Measurements from ENCODE around the gene PAX7.

DNA sequence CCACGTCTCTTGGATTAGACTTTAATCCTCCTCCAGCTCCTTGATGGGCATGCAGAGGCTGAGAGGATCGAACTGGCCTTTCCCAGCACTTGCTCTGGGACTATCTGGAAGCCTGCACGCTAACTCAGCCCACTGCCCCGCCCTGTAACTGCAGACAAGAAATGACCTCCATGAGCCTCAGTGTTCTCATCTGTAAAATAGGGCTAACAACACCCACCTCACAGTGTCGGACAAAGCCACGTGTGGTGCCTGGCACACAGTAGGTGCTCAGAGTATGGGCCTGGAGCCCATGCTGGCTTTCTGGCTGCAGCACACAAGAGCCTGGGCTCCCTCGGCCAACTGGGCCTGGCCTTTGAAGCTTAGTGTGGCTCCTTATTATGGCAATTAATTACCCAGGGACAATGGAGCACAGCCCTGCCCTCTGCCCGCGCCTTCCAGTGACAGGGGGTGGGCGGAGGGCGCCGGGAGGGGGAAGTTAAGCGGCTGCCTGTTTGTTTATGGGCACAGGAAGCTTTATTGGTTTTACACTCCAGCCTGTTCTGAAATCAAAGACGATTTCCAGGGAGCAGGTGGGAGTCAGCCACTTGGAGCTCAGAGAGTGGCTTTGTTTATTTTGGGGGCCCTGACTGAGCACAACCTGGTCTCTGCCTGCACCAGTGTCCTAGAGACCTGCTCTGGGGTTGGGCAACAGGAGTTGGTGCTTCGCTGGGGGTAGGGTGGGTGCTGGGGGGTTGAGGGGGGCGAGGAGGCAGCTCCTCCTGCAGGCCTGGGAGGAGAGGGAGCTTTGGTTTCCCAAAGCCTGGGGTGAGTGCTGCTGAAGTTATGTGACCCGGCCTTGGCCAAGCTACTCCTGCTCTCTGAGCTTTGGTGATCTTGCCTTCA lies 31.0 kb downstream of the PAX7 start:
- TF ChIP-seq, protein P1, sequence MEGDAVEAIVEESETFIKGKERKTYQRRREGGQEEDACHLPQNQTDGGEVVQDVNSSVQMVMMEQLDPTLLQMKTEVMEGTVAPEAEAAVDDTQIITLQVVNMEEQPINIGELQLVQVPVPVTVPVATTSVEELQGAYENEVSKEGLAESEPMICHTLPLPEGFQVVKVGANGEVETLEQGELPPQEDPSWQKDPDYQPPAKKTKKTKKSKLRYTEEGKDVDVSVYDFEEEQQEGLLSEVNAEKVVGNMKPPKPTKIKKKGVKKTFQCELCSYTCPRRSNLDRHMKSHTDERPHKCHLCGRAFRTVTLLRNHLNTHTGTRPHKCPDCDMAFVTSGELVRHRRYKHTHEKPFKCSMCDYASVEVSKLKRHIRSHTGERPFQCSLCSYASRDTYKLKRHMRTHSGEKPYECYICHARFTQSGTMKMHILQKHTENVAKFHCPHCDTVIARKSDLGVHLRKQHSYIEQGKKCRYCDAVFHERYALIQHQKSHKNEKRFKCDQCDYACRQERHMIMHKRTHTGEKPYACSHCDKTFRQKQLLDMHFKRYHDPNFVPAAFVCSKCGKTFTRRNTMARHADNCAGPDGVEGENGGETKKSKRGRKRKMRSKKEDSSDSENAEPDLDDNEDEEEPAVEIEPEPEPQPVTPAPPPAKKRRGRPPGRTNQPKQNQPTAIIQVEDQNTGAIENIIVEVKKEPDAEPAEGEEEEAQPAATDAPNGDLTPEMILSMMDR (IDR thresholded peaks at IDR 0.05; ENCODE audit: poor library complexity, severe bottlenecking): no peak
- no peak for TF ChIP-seq POLR2AphosphoS5 (IDR thresholded peaks at IDR 0.05)
- no peak for TF ChIP-seq MXI1 (conservative IDR thresholded peaks at IDR 0.05; ENCODE audit: poor library complexity, severe bottlenecking)
- TF ChIP-seq RAD21 (conservative IDR thresholded peaks at IDR 0.05): no peak
- TF ChIP-seq EP300 (conservative IDR thresholded peaks at IDR 0.05; ENCODE audit: poor library complexity, severe bottlenecking): no peak
- TF ChIP-seq EZH2 (IDR thresholded peaks at IDR 0.05; ENCODE audit: borderline replicate concordance, insufficient read depth, low read length, poor library complexity, severe bottlenecking): no peak
